CD4-positive, alpha-beta T cell treated with Interferon gamma for 1 hour (primary cell): Measurements from ENCODE around the gene CFAP20DC.
A peak's percentile ranks its signal among the peaks of the same experiment; 100 is the strongest.
"Not testable (repeated sequence)": the region's sequence is repeated elsewhere in the genome, so short reads cannot be mapped to it uniquely, and the experiment has no call there.

ENCODE experiments used
- DNase-seq: peaks from one replicate; pipeline ENCODE4 v3.0.0-alpha.2; 2020

Gene CFAP20DC

GRCh38 chr3:58962040-58962651, 87.7 kb downstream of the CFAP20DC start:
- no peak for DNase-seq

- no peak for DNase-seq
Observed at GRCh38 chr3:58955308-58955707, 94.5 kb downstream of the CFAP20DC start.

- DNase-seq, result no peak
Observed at GRCh38 chr3:58953288-58953687, 96.5 kb downstream of the CFAP20DC start.

- DNase-seq, result no peak
Observed at GRCh38 chr3:58952128-58952917, 97.5 kb downstream of the CFAP20DC start.

- no peak for DNase-seq
Observed at GRCh38 chr3:58948018-58948417, 101.8 kb downstream of the CFAP20DC start.

GRCh38 chr3:58946875-58947274, 103.0 kb downstream of the CFAP20DC start:
- DNase-seq, result no peak

- DNase-seq, result no peak
Observed at GRCh38 chr3:58938057-58938456, 111.8 kb downstream of the CFAP20DC start.

GRCh38 chr3:58924578-58924977, 125.2 kb downstream of the CFAP20DC start:
- no peak for DNase-seq

- no peak for DNase-seq
Observed at GRCh38 chr3:58900386-58900785, 149.4 kb downstream of the CFAP20DC start.

GRCh38 chr3:58899953-58900298, 149.9 kb downstream of the CFAP20DC start:
- DNase-seq, result no peak

- DNase-seq, result peak; percentile 16
Observed at GRCh38 chr3:58899159-58899952, 150.5 kb downstream of the CFAP20DC start.

- DNase-seq, result no peak
Observed at GRCh38 chr3:58898513-58898912, 151.3 kb downstream of the CFAP20DC start.

GRCh38 chr3:58897646-58898045, 152.2 kb downstream of the CFAP20DC start:
- no peak for DNase-seq

GRCh38 chr3:58895678-58896077, 154.1 kb downstream of the CFAP20DC start:
- DNase-seq, result not testable (repeated sequence)

- DNase-seq, result not testable (repeated sequence)
Observed at GRCh38 chr3:58892526-58892925, 157.3 kb downstream of the CFAP20DC start.

GRCh38 chr3:58888087-58888486, 161.7 kb downstream of the CFAP20DC start:
- no peak for DNase-seq

- DNase-seq, result no peak
Observed at GRCh38 chr3:58884453-58884852, 165.4 kb downstream of the CFAP20DC start.

GRCh38 chr3:58880182-58880581, 169.6 kb downstream of the CFAP20DC start:
- no peak for DNase-seq

- DNase-seq, result no peak
Observed at GRCh38 chr3:58874795-58875194, 175.0 kb downstream of the CFAP20DC start.

- DNase-seq, result no peak
Observed at GRCh38 chr3:58874248-58874741, 175.5 kb downstream of the CFAP20DC start.

- DNase-seq, result no peak
Observed at GRCh38 chr3:58868097-58868779, 181.6 kb downstream of the CFAP20DC start.

- DNase-seq, result no peak
Observed at GRCh38 chr3:58867621-58868020, 182.2 kb downstream of the CFAP20DC start.

- DNase-seq, result no peak
Observed at GRCh38 chr3:58866079-58866478, 183.7 kb downstream of the CFAP20DC start.
